Epithelial cell of esophagus (primary cell): ENCODE data around the gene TWSG1.
"Not testable (repeated sequence)": the region's sequence is repeated elsewhere in the genome, so short reads cannot be mapped to it uniquely, and the experiment has no call there.

Source experiments
- DNase-seq: peaks from one replicate; pipeline ENCODE4 v3.0.0; 2010; ENCODE audit warnings: low read depth
- H3K4me3 ChIP-seq: 2 replicates; pipeline ENCODE4 v1.5.1; 2011; ENCODE audit warnings: mild to moderate bottlenecking, low read length, control low read depth
- CTCF ChIP-seq: IDR thresholded peaks from 2 replicates; pipeline ENCODE4 v1.5.1; 2011; ENCODE audit warnings: low read depth, mild to moderate bottlenecking, low read length, control low read depth, inconsistent platforms; ENCODE audit not compliant: insufficient read depth; ENCODE audit errors: missing control alignments

Gene TWSG1

GRCh38 chr18:9394046-9394445 is 59.5 kb downstream of the TWSG1 start:
- no peak for DNase-seq
- TF ChIP-seq CTCF, result no peak

DNA sequence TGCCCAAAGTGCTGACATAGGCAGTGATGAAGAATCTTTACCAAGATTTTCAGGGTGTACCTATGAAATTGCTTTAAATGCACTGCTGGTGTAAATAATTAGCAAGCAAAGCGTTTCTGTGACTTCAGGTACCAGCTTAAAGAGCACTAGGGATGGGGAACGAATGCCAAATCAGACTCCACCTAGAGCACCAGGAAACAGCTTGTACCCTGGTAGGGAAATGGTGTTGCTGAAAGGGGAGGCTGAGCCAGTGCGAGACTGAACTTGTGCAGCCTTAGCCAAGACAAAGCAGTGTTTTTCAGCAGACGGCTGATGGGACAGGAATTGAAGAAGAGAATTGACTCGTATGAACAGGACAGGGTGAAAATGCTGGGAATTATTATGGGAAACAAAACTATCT is 65.6 kb downstream of the TWSG1 start:
- no peak overlapping the region for H3K4me3 ChIP-seq
- peak; percentile 44 for DNase-seq
- TF ChIP-seq CTCF, result no peak

More at GRCh38 chr18:9394046-9394445, 59.5 kb downstream of the TWSG1 start:
- H3K4me3 ChIP-seq, result no peak overlapping the region

GRCh38 chr18:9401176-9401575 is 66.6 kb downstream of the TWSG1 start:
- no peak for TF ChIP-seq CTCF
- H3K4me3 ChIP-seq, result no peak overlapping the region
- no peak for DNase-seq

GRCh38 chr18:9402358-9403007 is 67.9 kb downstream of the TWSG1 start:
- not testable (repeated sequence) for DNase-seq

GRCh38 chr18:9403795-9404564 is 69.4 kb downstream of the TWSG1 start:
- DNase-seq, result no peak
- TF ChIP-seq CTCF, result no peak
- no peak overlapping the region for H3K4me3 ChIP-seq

More at GRCh38 chr18:9402358-9403007, 67.9 kb downstream of the TWSG1 start:
- not testable (repeated sequence) for H3K4me3 ChIP-seq

DNA sequence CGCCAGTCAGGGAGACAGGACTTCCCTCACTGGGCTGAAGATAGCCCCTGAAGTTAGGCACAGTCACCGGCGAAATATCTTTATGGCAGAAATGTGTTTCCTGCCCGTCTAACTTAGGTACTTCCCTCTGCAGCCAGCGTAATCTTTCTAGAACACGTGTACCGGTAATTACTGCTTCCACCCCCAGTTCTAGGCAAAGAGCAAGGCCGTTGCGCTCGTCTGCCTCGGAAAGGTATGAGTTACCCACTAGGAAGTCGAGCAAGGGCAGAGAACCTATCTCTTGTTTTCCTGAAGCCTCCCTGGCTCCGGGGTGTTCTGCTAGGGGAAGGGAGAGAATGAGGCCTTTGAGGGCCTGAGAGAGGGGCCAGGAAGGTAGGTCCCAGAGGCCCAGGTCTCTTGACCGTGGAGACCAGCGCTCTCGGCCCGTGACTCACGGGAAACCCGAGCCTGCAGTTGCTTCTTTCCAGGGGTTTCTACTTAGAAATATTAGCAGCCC is 70.0 kb downstream of the TWSG1 start:
- no peak for TF ChIP-seq CTCF
- H3K4me3 ChIP-seq, result no peak overlapping the region
- no peak for DNase-seq

DNA sequence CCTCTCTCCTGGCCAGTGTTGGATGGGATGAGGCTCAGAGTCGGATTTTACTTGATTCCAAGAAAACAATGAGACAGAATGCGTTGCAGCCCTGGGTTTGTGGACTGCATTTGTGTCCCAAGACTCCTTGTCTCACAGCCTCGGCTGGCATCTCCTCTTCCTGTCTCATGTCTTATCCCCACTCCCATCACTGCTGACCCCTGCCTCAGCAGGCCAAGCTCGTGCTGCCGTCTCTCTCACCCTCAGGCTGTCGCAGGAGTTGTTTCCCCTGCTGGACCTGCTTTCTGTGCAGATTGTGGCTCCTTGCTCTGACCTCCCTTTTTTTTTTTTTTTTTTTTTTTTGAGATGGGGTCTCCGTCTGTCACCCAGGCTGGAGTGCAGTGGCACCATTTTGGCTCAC is 70.6 kb downstream of the TWSG1 start:
- no peak for DNase-seq
- no peak overlapping the region for H3K4me3 ChIP-seq
- no peak for TF ChIP-seq CTCF
